GM21786 (cell line): ENCODE results near the gene SPECC1L.

Experiments used
- ATAC-seq: cut with Tn5 transposase; IDR thresholded peaks from one replicate; pipeline ENCODE4 v1.9.1; 2021; ENCODE audit not compliant: unreplicated experiment

Gene SPECC1L

DNA sequence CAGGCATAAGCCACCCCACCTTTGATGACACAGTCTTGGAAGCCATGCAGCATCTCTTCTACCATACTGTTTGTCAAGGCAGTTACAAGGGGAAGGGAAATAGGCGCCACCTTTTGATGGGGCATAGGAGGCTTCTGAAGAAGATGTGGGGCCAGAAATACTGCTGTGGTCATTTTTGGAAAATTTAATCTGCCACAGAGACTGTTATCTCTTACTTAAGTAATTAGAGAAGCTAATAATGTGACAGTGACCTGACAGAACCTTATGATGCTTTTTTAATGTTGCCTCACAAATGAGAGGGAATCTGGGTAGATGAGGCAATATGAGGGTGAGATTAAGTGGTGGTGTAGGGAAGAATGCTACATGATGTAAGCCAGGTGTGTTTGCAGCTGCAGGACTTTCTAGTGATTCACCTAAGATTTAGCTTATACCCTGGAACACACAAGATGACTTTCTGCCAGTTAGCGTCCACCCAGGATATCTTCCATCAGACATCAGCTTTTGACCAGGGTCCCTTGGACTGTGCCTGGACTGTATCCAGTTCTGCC is 122.5 kb downstream of the SPECC1L start:
- ATAC-seq: no peak

DNA sequence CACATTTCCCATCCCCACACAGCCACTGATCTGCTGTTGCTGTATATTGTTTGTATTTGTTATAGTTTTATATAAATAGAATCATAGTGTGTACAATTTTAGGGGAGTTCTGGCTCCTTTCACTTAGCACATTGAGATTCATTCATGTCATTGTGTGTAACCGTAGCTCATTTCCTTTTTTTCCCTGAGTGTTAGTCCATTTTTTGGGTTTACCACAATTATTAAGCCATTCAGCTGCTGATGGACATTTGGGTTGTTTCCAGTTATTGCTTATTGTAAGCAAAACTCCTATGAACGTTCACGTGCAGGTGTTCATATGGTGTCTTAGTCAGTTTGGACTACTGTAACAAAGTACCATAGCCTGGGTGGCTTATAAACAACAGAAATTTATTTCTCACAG is 123.2 kb downstream of the SPECC1L start:
- ATAC-seq: no peak

DNA sequence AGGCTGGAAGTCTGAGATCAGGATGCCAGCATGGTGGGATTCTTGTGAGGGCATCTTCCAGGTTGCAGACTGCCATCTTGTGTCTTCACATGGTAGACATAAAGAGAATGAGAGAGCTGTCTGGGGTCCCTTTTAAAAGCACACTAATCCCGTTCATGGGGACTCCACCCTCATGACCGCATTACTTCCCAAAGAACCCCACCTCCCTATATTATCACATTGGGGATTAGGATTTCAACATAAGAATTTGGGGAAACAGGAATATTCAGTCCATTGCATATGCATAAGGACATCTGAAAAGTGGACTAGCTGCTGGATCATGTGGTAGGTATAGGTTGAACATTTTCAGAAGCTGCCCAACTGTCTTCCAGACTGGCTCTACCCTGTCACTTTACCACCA is 123.6 kb downstream of the SPECC1L start:
- ATAC-seq: no peak

- no peak for ATAC-seq
Measured at GRCh38 chr22:24398409-24398808, 127.8 kb downstream of the SPECC1L start.

DNA sequence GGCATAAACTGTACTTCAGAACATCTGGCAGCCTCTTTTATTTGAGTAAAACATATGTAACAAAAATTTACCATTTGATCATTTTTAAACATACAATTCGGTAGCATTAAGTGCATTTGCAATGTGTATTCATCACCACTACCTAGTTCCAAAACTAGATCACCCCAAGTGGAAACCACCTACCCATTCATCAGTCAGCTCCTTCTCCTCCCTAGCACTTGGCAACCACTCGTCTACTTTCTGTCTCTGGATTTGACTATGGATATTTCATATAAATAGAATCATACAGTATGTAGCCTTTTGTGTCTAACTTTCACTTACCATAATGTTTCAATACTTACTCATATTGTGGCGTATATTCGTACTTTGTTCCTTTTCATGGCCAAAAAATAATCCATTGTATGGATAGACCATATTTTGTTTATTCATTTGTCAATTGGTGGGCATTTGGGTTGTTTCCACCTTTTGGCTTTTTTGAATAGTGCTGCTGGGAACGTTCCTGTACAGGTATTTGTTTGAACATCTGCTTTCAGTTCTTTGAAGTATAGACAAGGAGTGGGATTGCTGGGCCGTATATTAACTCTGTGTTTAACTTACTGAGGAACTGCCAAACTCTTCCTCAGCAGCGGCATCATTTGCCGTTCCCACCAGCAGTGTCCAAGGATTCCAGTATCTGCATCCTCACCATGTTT is 129.5 kb downstream of the SPECC1L start:
- ATAC-seq: no peak

GRCh38 chr22:24400726-24401596 is 130.3 kb downstream of the SPECC1L start:
- ATAC-seq: no peak

DNA sequence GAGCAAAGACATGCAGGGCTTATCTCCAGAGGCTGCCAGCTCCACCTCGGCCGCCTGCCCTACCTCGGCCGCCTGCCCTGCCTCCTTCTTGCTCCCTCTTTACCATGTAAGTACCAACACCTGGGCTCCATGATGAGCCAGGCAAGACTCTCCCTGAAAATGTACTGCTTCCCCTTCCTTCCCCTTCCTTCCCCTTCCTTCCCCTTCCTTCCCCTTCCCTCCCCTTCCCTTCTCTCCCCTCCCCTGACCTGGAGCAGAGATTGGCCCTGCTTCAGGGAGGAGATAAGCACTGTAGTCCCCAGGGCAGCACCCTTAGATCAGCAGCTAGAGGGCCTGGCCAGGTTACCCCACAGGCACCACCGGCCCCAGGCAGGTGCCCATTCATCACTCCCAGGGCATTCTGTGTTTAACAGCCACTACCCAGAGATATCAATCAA is 131.3 kb downstream of the SPECC1L start:
- ATAC-seq: no peak

DNA sequence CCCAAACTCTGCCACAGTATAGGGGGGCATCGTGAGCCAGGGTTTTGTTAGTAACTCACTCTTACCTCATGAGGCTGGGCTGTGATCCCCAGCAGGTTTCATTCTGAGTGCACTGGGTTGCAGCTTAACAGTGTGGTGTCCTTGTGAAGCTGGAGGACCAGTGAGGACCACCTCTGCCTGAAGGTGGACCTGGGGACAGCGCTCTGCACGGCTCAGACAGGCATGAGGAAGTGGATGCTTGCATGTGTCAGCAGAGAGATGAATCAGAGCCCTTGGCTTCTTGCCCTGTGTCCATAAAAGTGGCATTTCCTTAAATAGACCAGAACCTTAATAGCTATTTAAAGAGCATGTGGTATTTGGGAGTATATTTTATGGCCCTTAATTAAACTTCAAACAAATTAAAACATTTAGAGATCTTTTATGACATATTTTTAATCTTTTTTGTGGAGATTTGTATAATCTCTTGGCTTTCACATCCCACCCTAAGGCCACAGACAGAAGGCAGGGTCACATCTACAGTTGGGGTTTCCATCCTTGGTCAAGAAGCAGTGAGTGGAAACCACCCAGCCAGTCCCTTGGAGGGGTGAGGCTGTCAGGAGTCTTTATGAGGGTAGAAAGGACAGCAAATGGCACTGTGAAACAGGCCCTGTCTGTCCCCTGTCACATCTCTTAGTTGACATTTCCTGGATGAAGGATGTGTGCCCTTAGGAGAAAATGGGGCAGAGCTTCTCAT is 132.0 kb downstream of the SPECC1L start:
- no peak for ATAC-seq

GRCh38 chr22:24403346-24403745 is 132.7 kb downstream of the SPECC1L start:
- no peak for ATAC-seq

DNA sequence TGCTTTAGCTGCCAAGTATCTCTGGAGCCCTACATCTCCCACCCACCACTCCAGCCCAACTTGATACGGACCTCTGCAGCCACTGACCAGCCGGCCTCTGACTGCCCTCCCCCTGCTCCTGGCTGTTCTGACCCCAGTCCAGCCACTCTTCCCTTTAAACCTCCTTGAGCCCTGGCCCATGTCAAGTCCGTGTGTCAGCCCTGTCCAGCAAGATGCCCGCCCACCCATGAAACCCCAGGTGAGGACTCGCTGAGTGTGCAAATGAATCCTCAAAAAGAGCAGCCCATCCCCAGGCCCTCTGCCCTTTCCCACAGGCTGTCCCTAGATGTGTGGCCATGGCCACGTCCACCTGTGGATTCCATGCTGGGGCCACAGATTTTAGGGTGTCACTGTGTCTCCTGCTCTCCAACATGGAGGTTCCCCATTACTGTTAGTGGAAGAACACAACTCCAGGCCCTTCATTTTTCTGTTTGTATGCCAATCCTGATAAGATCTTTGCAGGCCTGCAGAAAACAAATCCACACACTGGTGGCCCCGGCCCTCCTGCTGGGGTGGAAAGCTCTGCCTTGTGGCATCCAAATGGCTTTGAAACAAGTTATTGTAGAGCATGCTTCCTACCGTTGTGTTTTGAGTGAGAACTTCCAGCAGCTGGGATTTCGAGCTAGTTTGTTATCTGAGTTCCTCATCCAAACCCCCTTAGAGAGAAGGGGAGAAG is 134.1 kb downstream of the SPECC1L start:
- no peak for ATAC-seq

DNA sequence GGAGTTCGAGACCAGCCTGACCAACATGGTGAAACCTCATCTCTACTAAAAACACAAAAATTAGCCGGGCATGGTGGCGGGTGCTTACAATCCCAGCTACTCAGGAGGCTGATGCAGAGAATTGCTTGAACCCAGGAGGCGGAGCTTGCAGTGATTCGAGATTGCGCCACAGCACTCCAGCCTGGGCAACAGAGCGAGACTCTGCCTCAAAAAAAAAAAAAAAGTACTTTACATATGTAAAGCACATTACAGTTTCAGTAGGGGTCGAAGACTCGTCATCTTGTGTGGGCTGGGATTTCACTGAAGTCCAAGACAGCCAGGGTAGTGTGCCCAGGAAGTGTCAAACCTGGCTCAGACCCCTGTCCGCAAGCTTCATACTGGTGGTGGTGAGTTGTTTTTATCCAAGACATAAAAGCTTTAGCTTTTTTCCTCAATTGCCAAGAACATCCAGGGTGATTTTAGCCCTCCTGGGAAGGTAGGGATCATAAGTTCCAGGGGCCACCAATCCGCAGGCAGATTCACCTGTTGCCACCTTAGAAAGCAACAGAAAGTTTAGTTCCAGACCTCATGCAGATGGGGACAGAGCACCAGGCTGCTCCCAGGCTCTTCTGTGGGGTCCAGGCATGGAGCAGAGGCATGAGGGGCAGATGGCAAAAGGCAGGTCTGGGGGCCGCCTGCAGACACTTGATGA is 135.1 kb downstream of the SPECC1L start:
- no peak for ATAC-seq

GRCh38 chr22:24406322-24407277 is 136.0 kb downstream of the SPECC1L start:
- ATAC-seq: no peak

DNA sequence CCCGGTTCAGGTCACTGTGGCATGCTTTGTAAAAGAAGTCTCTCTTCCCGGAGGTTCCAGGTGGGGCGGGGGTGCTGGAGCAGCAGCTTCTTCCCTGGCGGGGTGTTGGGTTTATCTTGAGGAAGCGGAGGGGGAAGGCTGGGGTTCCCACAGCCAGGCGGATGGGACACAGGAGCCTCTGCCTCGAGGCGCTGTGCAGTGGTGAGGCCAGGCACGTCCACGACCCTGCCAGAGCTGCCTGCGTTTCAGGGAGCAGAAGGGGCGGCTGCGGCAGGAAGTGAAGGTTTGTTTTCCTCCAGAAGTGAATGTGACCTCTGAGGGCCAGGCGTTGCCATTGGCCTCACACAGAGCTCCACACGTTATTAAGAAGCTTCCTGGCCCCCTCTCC is 136.6 kb downstream of the SPECC1L start:
- no peak for ATAC-seq

DNA sequence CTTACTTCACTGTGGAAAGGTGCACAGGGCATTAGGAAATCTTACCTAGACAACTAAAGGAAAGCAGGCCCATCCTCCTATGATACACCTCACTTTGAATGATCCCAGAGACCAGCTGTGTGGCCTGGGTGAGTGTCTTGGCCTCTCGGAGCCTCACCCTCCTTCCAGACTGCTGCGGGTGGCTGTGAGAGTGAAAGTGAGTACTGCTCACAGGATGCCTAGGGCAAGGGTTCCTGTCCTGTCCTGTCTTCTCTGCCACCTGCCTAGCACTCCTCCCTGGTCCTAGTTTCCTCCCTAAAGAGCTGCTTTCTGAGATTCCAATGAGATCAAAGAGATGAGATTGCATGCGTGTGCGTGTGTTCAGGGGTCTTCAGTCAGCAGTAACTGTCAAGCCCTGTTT is 137.3 kb downstream of the SPECC1L start:
- ATAC-seq: no peak

- no peak for ATAC-seq
Measured at GRCh38 chr22:24408630-24409029, 138.0 kb downstream of the SPECC1L start.

GRCh38 chr22:24409707-24410106 is 139.1 kb downstream of the SPECC1L start:
- no peak for ATAC-seq

GRCh38 chr22:24410110-24410856 is 139.7 kb downstream of the SPECC1L start:
- ATAC-seq: no peak

DNA sequence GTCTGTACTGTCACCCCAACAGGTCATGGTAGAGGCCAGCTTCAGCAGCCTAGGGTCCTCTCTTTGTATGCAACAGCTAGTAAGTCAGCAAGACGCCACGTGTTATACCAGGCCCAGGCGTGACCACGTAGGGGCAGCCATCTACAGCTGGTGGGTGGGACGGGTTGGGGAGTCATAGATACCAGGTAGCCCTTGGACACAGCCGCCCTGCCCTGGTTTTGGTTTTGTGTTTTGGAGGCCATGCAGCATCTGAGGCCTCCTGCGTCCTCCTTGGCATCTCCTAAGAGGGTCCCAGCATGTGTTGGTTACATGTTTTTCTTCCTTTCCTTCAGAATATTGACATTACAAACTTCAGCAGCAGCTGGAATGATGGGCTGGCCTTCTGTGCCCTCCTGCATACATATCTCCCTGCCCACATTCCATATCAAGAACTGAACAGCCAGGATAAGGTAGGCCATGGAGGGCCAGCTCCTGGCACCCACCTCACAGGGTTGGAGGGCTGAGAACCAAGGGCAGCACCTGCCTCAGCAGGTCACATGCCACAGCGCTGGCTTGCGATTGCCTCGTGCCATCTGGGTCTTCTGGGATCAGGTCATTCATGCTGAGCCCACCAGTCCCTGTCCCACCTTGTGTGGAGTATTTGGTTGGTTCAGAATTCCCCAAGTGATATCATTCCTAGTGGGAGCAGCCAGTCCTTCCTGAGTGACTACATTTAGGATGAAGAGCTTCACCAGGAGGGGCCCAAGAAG is 140.8 kb downstream of the SPECC1L start:
- ATAC-seq: no peak
